PC-3 (cell line): ENCODE results near the gene SERGEF. TPM values are rescaled to one million over a fixed set of nuclear protein-coding genes. Genes with fewer than 3 reads are reported as not detected.

Experiments used
- ATAC-seq: fragments of 200-7000 bp; cut with Tn5 transposase; 2 replicates; pipeline ENCODE4 v1.9.1; 2020; ENCODE audit warnings: mild to moderate bottlenecking, moderate library complexity
- BruUV-seq: library from RNA; stranded (reverse); fragments of 400-500 nt; replicated peaks from 2 replicates; lab custom pipeline; 2021; lab: Mats Ljungman, UMichigan
- CTCF ChIA-PET: fragments of 300-600 bp; sonication (Branson Sonifier 250); formaldehyde crosslinking; loops from one replicate; lab custom pipeline; 2022; ENCODE audit warnings: antibody characterized with exemption; lab: Charles Lee
- POLR2A ChIA-PET: fragments of 300-600 bp; sonication (Branson Sonifier 250); formaldehyde crosslinking; loops from one replicate; lab custom pipeline; 2022; ENCODE audit warnings: antibody characterized with exemption; ENCODE audit not compliant: unreplicated experiment; lab: Charles Lee
- DNase-seq: peaks from one replicate; pipeline ENCODE4 v3.0.0-alpha.2; 2015
- H2AFZ ChIP-seq: fragments of 300-600 bp; sonication (generic); 2 replicates; pipeline ENCODE4 v1.6.0; 2016; ENCODE audit warnings: antibody characterized with exemption, low read length
- H3F3A ChIP-seq: fragments of 300-600 bp; sonication (generic); one replicate; pipeline ENCODE4 v1.6.0; 2017; ENCODE audit warnings: antibody characterized with exemption, low read length, control low read depth, mild to moderate bottlenecking; ENCODE audit not compliant: unreplicated experiment
- H3K27ac ChIP-seq: fragments of 300-600 bp; sonication (generic); 2 replicates; pipeline ENCODE4 v1.5.1; 2016; ENCODE audit warnings: mild to moderate bottlenecking, low read length
- H3K27me3 ChIP-seq: fragments of 300-600 bp; sonication (generic); 2 replicates; pipeline ENCODE4 v1.6.1; 2016; ENCODE audit warnings: low read length, mixed read lengths
- H3K36me3 ChIP-seq: fragments of 300-600 bp; sonication (generic); 2 replicates; pipeline ENCODE4 v1.6.1; 2016; ENCODE audit warnings: low read depth, mixed run types, low read length, mixed read lengths
- H3K4me1 ChIP-seq: fragments of 300-600 bp; sonication (generic); 2 replicates; pipeline ENCODE4 v1.5.1; 2016; ENCODE audit warnings: low read length; ENCODE audit not compliant: insufficient read depth
- H3K4me2 ChIP-seq: fragments of 300-600 bp; sonication (generic); 2 replicates; pipeline ENCODE4 v1.6.0; 2016; ENCODE audit warnings: low read length
- H3K4me3 ChIP-seq: fragments of 300-600 bp; sonication (generic); 2 replicates; pipeline ENCODE4 v1.5.1; 2016; ENCODE audit warnings: mild to moderate bottlenecking, low read length, mixed read lengths
- H3K79me2 ChIP-seq: fragments of 300-600 bp; sonication (generic); 2 replicates; pipeline ENCODE4 v1.6.1; 2017; ENCODE audit warnings: low read length, mixed read lengths
- H3K9ac ChIP-seq: fragments of 300-600 bp; sonication (generic); 2 replicates; pipeline ENCODE4 v1.6.0; 2016; ENCODE audit warnings: mild to moderate bottlenecking, low read length
- H3K9me2 ChIP-seq: fragments of 300-600 bp; sonication (generic); replicated peaks from 2 replicates; pipeline ENCODE4 v1.6.1; 2016; ENCODE audit warnings: mixed run types, low read length, mixed read lengths
- H3K9me3 ChIP-seq: fragments of 300-600 bp; sonication (generic); 2 replicates; pipeline ENCODE4 v1.6.1; 2016; ENCODE audit warnings: low read length, mixed read lengths
- H4K20me1 ChIP-seq: fragments of 300-600 bp; sonication (generic); 2 replicates; pipeline ENCODE4 v1.6.1; 2016; ENCODE audit warnings: low read length, mixed read lengths
- CTCF ChIP-seq: fragments of 300-600 bp; sonication (generic); conservative IDR thresholded peaks from 2 replicates; pipeline ENCODE4 v1.5.1; 2017; ENCODE audit warnings: antibody characterized with exemption, low read depth, mild to moderate bottlenecking, low read length
- EZH2 ChIP-seq: fragments of 300-600 bp; sonication (generic); IDR thresholded peaks from one replicate; pipeline ENCODE4 v1.6.1; 2017; ENCODE audit warnings: antibody characterized with exemption, mild to moderate bottlenecking, low read length; ENCODE audit not compliant: unreplicated experiment
- EZH2phosphoT487 ChIP-seq: fragments of 300-600 bp; sonication (generic); IDR thresholded peaks from 2 replicates; pipeline ENCODE4 v1.6.1; 2018; ENCODE audit warnings: mild to moderate bottlenecking, antibody characterized with exemption, low read length, borderline replicate concordance
- intact Hi-C: fragments of 100-400 bp; cut with micrococcal nuclease; formaldehyde crosslinking; loops from 2 replicates; pipeline ENCODE4 v1.9.0; 2023
- total RNA-seq: library from RNA; depleted of rRNA; stranded (reverse); fragments of >200 nt; gene quantifications from 2 replicates; pipeline ENCODE4 v1.2.3, GENCODE V29; 2014

Gene SERGEF
- total RNA-seq, 1 experiment from 2014 or later = 13.7 TPM

GRCh38 chr11:17792161-17792560 lies 220.7 kb downstream of the SERGEF start:
- Histone ChIP-seq H3K4me2 (no peak overlapping the region), H3K27me3 (no peaks in the 10 kb centered on the region), H3K9me3 (no peaks in the 10 kb centered on the region), H3K27ac (no peak overlapping the region), H2AFZ (no peak overlapping the region), H3K9me2 (no peaks in the 10 kb centered on the region), H3K36me3 (no peaks in the 10 kb centered on the region), H3K4me3 (no peak overlapping the region), H3K79me2 (no peaks in the 10 kb centered on the region), H3K9ac (no peak overlapping the region), H3K4me1 (peaks cover 20% of the 10 kb centered on the region), H3F3A (peaks cover 5% of the 10 kb centered on the region), H4K20me1 (no peaks in the 10 kb centered on the region)
- intact Hi-C loops = loop anchor here (5.0 kb wide), 1 partner anchor 55 kb away; no protein-coding TSS in a partner anchor
- ATAC-seq = no peak
- POLR2A ChIA-PET = no interaction called here
- no peak for DNase-seq
- TF ChIP-seq CTCF (no peak), EZH2 (no peak), EZH2phosphoT487 (no peak)
- no TSS peak for BruUV-seq
- CTCF ChIA-PET = no interaction called here

- Histone ChIP-seq H3K27me3 (no peaks in the 10 kb centered on the region), H3F3A (peaks cover 5% of the 10 kb centered on the region), H3K27ac (peak overlapping the region; percentile 65), H3K9me3 (no peaks in the 10 kb centered on the region), H3K4me2 (peak overlapping the region; percentile 55), H3K9me2 (no peaks in the 10 kb centered on the region), H3K79me2 (no peaks in the 10 kb centered on the region), H3K36me3 (no peaks in the 10 kb centered on the region), H3K9ac (no peak overlapping the region), H4K20me1 (no peaks in the 10 kb centered on the region), H2AFZ (no peak overlapping the region), H3K4me1 (peaks cover 30% of the 10 kb centered on the region), H3K4me3 (no peak overlapping the region)
- no peak for DNase-seq
- intact Hi-C loops = loop anchor here (5.0 kb wide), 1 partner anchor 56 kb away; no protein-coding TSS in a partner anchor
- ChIA-PET POLR2A (no interaction called here), CTCF (no interaction called here)
- BruUV-seq = no TSS peak
- no peak for ATAC-seq
- TF ChIP-seq EZH2 (no peak), CTCF (no peak), EZH2phosphoT487 (no peak)
Observed at GRCh38 chr11:17791144-17791543, 221.7 kb downstream of the SERGEF start.

GRCh38 chr11:17790453-17790852 lies 222.4 kb downstream of the SERGEF start:
- Histone ChIP-seq H3K4me2 (peak overlapping the region; percentile 55), H3K4me3 (no peak overlapping the region), H3K9me3 (no peaks in the 10 kb centered on the region), H3K79me2 (no peaks in the 10 kb centered on the region), H4K20me1 (no peaks in the 10 kb centered on the region), H2AFZ (no peak overlapping the region), H3K9ac (no peak overlapping the region), H3F3A (peaks cover 5% of the 10 kb centered on the region), H3K36me3 (no peaks in the 10 kb centered on the region), H3K9me2 (no peaks in the 10 kb centered on the region), H3K27ac (peak overlapping the region; percentile 65), H3K4me1 (peaks cover 30% of the 10 kb centered on the region), H3K27me3 (no peaks in the 10 kb centered on the region)
- POLR2A ChIA-PET = no interaction called here
- TF ChIP-seq CTCF (no peak), EZH2phosphoT487 (no peak), EZH2 (no peak)
- BruUV-seq = no TSS peak
- CTCF ChIA-PET = no interaction called here
- ATAC-seq = peak; percentile 67
- peak; percentile 77 for DNase-seq
- intact Hi-C loops = loop anchor here (5.0 kb wide), 1 partner anchor 57 kb away; no protein-coding TSS in a partner anchor
